Cardiac fibroblast (primary cell): ENCODE data around the gene DLG5.

Experiments
- DNase-seq, 2 donors: peaks; one replicate each; pipeline versions ENCODE4 v3.0.0 to v3.0.0-alpha.2; 2010; ENCODE audit warnings: low read depth in 2 of 2
- H3K4me3 ChIP-seq, 2 donors: replicated peaks in 1 of 2; 1 replicate in 1 of 2; 2 replicates in 1 of 2; pipeline ENCODE4 v1.5.1; 2011; ENCODE audit warnings: low read depth in 2 of 2, low read length in 2 of 2, mild to moderate bottlenecking in 2 of 2, moderate library complexity in 1 of 2
- TF ChIP-seq, protein P1 (sequence below): IDR thresholded peaks from one replicate; pipeline ENCODE4 v1.5.1; 2011; ENCODE audit warnings: low read depth, mild to moderate bottlenecking, low read length, inconsistent platforms

DLG5 gene

GRCh38 chr10:77962350-77963146, 36.0 kb upstream of the DLG5 start:
- TF ChIP-seq, protein P1, sequence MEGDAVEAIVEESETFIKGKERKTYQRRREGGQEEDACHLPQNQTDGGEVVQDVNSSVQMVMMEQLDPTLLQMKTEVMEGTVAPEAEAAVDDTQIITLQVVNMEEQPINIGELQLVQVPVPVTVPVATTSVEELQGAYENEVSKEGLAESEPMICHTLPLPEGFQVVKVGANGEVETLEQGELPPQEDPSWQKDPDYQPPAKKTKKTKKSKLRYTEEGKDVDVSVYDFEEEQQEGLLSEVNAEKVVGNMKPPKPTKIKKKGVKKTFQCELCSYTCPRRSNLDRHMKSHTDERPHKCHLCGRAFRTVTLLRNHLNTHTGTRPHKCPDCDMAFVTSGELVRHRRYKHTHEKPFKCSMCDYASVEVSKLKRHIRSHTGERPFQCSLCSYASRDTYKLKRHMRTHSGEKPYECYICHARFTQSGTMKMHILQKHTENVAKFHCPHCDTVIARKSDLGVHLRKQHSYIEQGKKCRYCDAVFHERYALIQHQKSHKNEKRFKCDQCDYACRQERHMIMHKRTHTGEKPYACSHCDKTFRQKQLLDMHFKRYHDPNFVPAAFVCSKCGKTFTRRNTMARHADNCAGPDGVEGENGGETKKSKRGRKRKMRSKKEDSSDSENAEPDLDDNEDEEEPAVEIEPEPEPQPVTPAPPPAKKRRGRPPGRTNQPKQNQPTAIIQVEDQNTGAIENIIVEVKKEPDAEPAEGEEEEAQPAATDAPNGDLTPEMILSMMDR = no peak
- no peak for DNase-seq
- H3K4me3 ChIP-seq = no peak overlapping the region

- no peak for DNase-seq
- no peak overlapping the region for H3K4me3 ChIP-seq
- TF ChIP-seq, protein P1 = no peak
Observed at GRCh38 chr10:77961668-77962067, 35.1 kb upstream of the DLG5 start.

DNA sequence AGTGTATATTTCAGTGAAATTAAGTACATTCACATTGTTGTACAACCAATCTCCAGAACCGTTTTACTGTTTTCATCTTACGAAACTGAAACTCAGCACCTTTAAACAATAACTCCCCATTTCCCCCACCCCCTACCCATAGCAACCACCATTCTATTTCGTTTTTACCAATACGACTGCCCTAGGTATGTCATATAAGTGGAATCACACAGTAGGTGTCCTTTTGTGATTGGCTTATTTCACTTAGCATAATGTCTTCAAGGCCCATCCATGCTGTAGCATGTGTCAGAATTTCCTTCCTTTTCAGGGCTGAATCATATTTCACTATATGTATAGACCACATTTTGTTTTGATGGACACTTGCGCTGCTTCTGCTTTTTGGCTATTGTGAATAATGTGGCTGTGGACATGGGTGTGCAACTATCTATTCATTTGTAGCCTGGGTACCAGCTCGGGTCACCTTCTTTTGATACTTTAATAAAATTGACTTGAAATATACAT, 34.3 kb upstream of the DLG5 start:
- no peak overlapping the region for H3K4me3 ChIP-seq
- no peak for DNase-seq
- TF ChIP-seq, protein P1 = no peak

GRCh38 chr10:77959887-77960455, 33.4 kb upstream of the DLG5 start:
- DNase-seq = no peak
- TF ChIP-seq, protein P1 = no peak
- no peak overlapping the region for H3K4me3 ChIP-seq

DNA sequence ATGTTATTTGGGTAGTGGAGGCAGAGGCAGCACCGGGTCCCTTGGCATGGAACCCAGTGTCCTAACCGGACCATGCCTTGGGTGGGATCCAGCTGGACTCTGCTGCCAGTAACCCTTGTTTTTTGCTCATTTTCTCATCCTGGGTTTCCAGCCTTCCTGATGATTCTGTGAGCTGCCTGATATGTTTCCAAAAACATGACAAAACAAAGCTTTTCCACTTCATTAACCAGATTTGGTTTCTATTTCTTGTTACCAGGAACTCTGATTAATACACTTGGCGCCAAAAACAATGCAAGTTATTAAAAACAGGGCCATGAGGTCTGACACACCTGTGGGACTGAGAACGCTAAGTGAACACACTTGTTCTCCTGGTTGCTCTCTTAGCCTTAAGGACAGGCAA, 32.8 kb upstream of the DLG5 start:
- TF ChIP-seq, protein P1 = no peak
- no peak for DNase-seq
- H3K4me3 ChIP-seq = no peak overlapping the region

- H3K4me3 ChIP-seq = no peak overlapping the region
- DNase-seq = peak in 1 of 2 donors; percentile 31
- TF ChIP-seq, protein P1 = no peak
Observed at GRCh38 chr10:77955136-77955535, 28.6 kb upstream of the DLG5 start.
